GM18526 (cell line): Measurements from ENCODE around the gene BNIP3.

Experiments
- POLR2A ChIP-seq: IDR thresholded peaks from 3 replicates; pipeline ENCODE4 v1.6.1; 2011; ENCODE audit not compliant: insufficient read length; ENCODE audit errors: extremely low read depth

BNIP3 gene

GRCh38 chr10:131948501-131948900 lies 33.2 kb downstream of the BNIP3 start:
- TF ChIP-seq POLR2A: no peak

- no peak for TF ChIP-seq POLR2A
Observed at GRCh38 chr10:131947631-131948347, 33.9 kb downstream of the BNIP3 start.

- no peak for TF ChIP-seq POLR2A
Observed at GRCh38 chr10:131946880-131947279, 34.8 kb downstream of the BNIP3 start.

GRCh38 chr10:131946321-131946751 lies 35.4 kb downstream of the BNIP3 start:
- TF ChIP-seq POLR2A: no peak

GRCh38 chr10:131944976-131945695 lies 36.6 kb downstream of the BNIP3 start:
- TF ChIP-seq POLR2A: no peak

- TF ChIP-seq POLR2A: no peak
Observed at GRCh38 chr10:131944412-131944811, 37.3 kb downstream of the BNIP3 start.

- TF ChIP-seq POLR2A: no peak
Observed at GRCh38 chr10:131943021-131943814, 38.5 kb downstream of the BNIP3 start.

- no peak for TF ChIP-seq POLR2A
Observed at GRCh38 chr10:131942455-131942854, 39.3 kb downstream of the BNIP3 start.

- TF ChIP-seq POLR2A: no peak
Observed at GRCh38 chr10:131938681-131939080, 43.0 kb downstream of the BNIP3 start.

GRCh38 chr10:131937836-131938235 lies 43.9 kb downstream of the BNIP3 start:
- no peak for TF ChIP-seq POLR2A

GRCh38 chr10:131936736-131937135 lies 45.0 kb downstream of the BNIP3 start:
- no peak for TF ChIP-seq POLR2A

GRCh38 chr10:131936294-131936693 lies 45.4 kb downstream of the BNIP3 start:
- TF ChIP-seq POLR2A: no peak

GRCh38 chr10:131935260-131935659 lies 46.5 kb downstream of the BNIP3 start:
- TF ChIP-seq POLR2A: no peak

- no peak for TF ChIP-seq POLR2A
Observed at GRCh38 chr10:131934769-131935168, 47.0 kb downstream of the BNIP3 start.

GRCh38 chr10:131933696-131934086 lies 48.0 kb downstream of the BNIP3 start:
- no peak for TF ChIP-seq POLR2A
